Measurements from ENCODE around the gene ALB.

ALB gene

GRCh38 chr4:73460913-73461522, 56.9 kb downstream of the ALB start:
- no peak for TF ChIP-seq CTCF (conservative IDR thresholded peaks at IDR 0.05)
- TF ChIP-seq ZFX (IDR thresholded peaks at IDR 0.05) = no peak
- H3K27ac ChIP-seq = no peak overlapping the region

- TF ChIP-seq CTCF (conservative IDR thresholded peaks at IDR 0.05) (no peak), ZFX (IDR thresholded peaks at IDR 0.05) (no peak)
- no peak overlapping the region for H3K27ac ChIP-seq
These were observed 64.1 kb downstream of the ALB start for GRCh38 chr4:73468170-73468569.

GRCh38 chr4:73470728-73471127, 66.6 kb downstream of the ALB start:
- no peak overlapping the region for H3K27ac ChIP-seq
- TF ChIP-seq CTCF (conservative IDR thresholded peaks at IDR 0.05) (no peak), ZFX (IDR thresholded peaks at IDR 0.05) (no peak)
